Stomach smooth muscle (tissue), 2 donors: Measurements from ENCODE around the gene SPPL2A.

ENCODE experiments used
- H3K27ac ChIP-seq: one replicate; pipeline ENCODE4 v1.7.0; 2013; ENCODE audit warnings: mild to moderate bottlenecking, low read length, inconsistent platforms
- H3K27me3 ChIP-seq, 2 donors: one replicate each; pipeline ENCODE4 v1.7.0; 2013; ENCODE audit warnings: low read length in 2 of 2; ENCODE audit not compliant: insufficient read depth in 2 of 2, control insufficient read depth in 1 of 2
- H3K36me3 ChIP-seq, 2 donors: one replicate each; pipeline ENCODE4 v1.7.0; 2013; ENCODE audit warnings: low read length in 2 of 2; ENCODE audit not compliant: control insufficient read depth in 2 of 2, insufficient read depth in 2 of 2
- H3K4me1 ChIP-seq: one replicate; pipeline ENCODE4 v1.7.0; 2013; ENCODE audit warnings: low read length; ENCODE audit not compliant: control insufficient read depth, insufficient read depth
- H3K4me3 ChIP-seq, 2 donors: one replicate each; pipeline ENCODE4 v1.7.0; 2013; ENCODE audit warnings: low read length in 2 of 2
- H3K9ac ChIP-seq, 2 donors: one replicate each; pipeline ENCODE4 v1.7.0; 2013; ENCODE audit warnings: low read length in 2 of 2, mild to moderate bottlenecking in 1 of 2
- H3K9me3 ChIP-seq, 2 donors: one replicate each; pipeline ENCODE4 v1.7.0; 2013; ENCODE audit warnings: low read length in 2 of 2; ENCODE audit not compliant: control insufficient read depth in 2 of 2
- donor health status: healthy.
- donor health status: Pancreatic carcinoma.

Gene SPPL2A

DNA sequence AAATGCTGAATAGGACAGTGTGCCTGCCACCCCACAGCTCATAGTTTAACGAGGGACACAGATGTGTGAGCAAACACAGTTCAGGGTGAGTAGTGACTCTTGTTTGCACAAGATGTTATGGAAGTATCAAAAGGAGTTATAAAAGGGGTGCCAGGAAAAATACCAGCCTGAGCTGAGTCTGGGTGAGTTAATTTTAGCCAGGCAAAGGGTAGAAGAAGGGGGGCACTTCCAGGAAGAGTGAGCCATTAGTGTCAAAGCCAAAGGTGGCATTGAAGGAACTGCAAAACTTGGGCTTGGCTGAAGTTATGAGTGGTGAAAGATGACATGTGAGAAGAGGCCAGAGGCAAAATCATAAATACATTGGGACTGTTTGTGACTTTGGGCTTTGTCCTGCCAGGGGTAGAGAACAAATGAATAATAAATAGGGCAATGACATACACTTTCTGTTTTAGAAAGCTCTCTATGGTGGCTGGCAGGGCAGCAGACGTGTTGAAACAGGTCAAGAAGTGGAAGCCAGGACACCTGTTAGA lies 1.9 kb upstream of the SPPL2A start:
- no peaks in the 10 kb centered on the region for H3K9me3 ChIP-seq
- no peak overlapping the region for H3K4me3 ChIP-seq
- peak overlapping the region; percentile 41 for H3K27ac ChIP-seq
- H3K27me3 ChIP-seq: no peaks in the 10 kb centered on the region
- H3K9ac ChIP-seq: no peak overlapping the region
- no peaks in the 10 kb centered on the region for H3K36me3 ChIP-seq
- H3K4me1 ChIP-seq: peaks cover 18% of the 10 kb centered on the region

DNA sequence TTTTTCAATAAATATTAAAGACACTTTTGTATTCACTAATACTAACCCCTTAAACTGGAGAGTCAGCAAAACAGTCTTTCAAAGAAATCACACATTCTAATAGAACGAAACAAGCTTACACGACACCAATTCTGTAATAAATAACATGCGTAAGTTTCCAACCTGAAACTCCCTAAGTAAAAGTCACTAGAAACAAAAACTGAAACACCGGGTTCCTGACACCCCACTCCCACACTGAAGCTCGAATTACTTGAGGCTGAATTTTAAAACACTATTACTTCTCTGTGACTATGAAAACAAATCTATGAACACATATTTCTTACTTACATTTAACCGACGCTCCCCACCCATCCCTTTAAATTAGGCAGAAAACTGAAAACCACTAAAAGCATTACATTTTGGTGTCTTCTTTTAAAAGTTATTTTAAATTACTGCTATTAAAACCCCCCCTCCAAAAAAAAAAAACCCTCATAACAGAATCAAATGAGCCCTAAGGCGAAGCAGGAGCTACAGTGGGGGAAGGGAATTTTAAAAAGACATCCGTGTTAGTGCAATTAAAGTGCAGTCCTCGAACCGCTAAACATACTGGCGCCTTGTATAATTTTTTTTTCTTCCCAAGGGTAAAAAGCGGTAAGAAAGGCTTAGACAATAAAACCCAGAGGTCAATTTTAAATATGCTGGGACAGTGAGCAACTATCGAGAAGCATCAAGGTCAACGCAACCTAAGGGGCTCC lies 878 bp downstream of the SPPL2A start:
- no peaks in the 10 kb centered on the region for H3K27me3 ChIP-seq
- H3K27ac ChIP-seq: peak overlapping the region; percentile 79
- no peaks in the 10 kb centered on the region for H3K36me3 ChIP-seq
- peak overlapping the region; percentile 91 to 96 for H3K9ac ChIP-seq
- no peaks in the 10 kb centered on the region for H3K9me3 ChIP-seq
- H3K4me3 ChIP-seq: peak overlapping the region; percentile 84 to 89
- H3K4me1 ChIP-seq: peaks cover 18% of the 10 kb centered on the region

DNA sequence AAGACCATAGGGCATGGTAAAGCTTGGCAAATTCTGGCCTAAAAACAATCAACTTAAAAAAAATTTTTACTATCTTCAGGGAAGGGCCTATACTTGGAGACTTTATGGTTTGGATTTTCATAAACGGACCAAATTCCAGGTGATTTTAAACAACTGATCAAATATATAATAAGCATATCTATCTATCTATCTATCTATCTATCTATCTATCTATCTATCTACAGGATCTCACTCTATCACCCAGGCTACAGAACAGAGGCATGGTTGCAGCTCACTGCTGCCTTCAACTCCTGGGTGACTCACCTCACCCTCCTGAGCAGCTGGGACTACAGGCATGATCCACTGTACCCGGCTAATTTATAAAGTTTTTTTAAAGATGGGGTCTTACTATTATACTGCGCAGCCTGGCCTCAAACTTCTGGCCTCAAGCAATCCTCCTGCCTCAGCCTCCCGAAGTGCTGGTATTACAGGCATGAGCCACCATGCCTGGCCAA lies 6.7 kb downstream of the SPPL2A start:
- H3K9ac ChIP-seq: no peak overlapping the region
- H3K27ac ChIP-seq: no peak overlapping the region
- no peaks in the 10 kb centered on the region for H3K4me1 ChIP-seq
- no peaks in the 10 kb centered on the region for H3K27me3 ChIP-seq
- H3K36me3 ChIP-seq: no peaks in the 10 kb centered on the region
- H3K9me3 ChIP-seq: no peaks in the 10 kb centered on the region
- H3K4me3 ChIP-seq: no peak overlapping the region

DNA sequence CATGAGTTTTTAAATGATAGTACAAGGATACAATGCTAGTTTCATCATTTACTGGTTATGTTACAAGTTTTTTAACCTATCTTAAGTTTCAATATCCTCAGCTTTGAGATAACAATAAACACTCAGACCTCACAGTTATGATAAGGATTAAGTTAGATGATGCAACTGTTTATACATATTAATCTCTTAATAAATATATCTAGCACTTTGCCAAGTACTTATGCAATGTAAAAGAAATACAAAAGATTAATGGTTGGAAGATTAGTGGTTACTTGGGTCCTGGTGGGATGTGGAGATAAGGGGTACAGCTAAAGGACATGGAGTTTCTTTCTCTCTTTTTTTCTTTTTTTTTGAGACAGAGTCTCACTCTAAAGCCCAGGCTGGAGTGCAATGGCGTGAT lies 12.0 kb downstream of the SPPL2A start:
- Histone ChIP-seq H3K4me1 (peaks cover 9% of the 10 kb centered on the region), H3K4me3 (no peak overlapping the region), H3K27ac (no peak overlapping the region), H3K9me3 (no peaks in the 10 kb centered on the region), H3K27me3 (no peaks in the 10 kb centered on the region), H3K9ac (no peak overlapping the region), H3K36me3 (no peaks in the 10 kb centered on the region)

DNA sequence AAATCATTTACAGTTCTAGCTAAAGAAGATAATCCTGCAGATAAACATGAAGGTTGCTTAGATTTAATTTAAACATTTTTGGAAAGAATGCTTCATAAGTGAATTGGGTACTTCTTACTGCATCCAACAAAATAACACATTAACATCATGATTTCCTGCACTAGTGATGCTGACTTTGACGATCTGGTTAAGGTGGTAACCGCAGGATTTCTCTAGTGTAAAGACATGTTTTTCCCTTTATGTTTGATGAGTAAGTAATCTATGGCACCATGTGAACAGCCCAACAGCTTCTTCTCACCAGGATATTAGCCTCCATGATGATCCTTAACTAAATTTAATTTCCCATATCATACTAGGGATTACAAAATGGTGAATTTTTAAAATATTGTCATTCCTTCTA lies 14.1 kb downstream of the SPPL2A start:
- no peak overlapping the region for H3K27ac ChIP-seq
- peaks cover 0 to 3% of the 10 kb centered on the region in 2 donors for H3K36me3 ChIP-seq
- no peaks in the 10 kb centered on the region for H3K27me3 ChIP-seq
- no peak overlapping the region for H3K9ac ChIP-seq
- H3K9me3 ChIP-seq: no peaks in the 10 kb centered on the region
- H3K4me1 ChIP-seq: peaks cover 9% of the 10 kb centered on the region
- no peak overlapping the region for H3K4me3 ChIP-seq

DNA sequence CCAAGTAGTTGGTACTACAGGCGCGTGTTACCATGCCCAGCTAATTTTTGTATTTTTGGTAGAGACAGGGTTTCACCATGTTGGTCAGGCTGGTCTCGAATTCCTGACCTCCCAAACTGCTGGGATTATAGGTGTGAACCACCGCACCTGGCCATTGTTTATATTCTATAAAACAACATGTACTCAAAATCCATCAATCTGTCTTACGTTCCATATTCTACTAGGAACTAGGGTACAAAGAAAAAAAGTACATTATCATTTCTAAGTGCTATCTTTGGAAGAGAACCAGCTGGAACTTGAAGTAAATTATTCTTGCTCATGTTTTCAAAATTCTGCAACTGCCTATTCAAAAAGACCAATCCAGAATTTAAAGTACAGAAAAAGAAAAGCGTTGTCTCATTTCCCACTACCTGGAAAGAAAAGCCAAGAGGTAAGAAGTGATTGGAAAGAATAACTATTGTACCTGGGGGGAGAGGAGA lies 15.2 kb downstream of the SPPL2A start:
- Histone ChIP-seq H3K9me3 (no peaks in the 10 kb centered on the region), H3K36me3 (peaks cover 0 to 5% of the 10 kb centered on the region in 2 donors), H3K9ac (no peak overlapping the region), H3K4me3 (no peak overlapping the region), H3K4me1 (peaks cover 9% of the 10 kb centered on the region), H3K27me3 (no peaks in the 10 kb centered on the region), H3K27ac (peak overlapping the region; percentile 13)

DNA sequence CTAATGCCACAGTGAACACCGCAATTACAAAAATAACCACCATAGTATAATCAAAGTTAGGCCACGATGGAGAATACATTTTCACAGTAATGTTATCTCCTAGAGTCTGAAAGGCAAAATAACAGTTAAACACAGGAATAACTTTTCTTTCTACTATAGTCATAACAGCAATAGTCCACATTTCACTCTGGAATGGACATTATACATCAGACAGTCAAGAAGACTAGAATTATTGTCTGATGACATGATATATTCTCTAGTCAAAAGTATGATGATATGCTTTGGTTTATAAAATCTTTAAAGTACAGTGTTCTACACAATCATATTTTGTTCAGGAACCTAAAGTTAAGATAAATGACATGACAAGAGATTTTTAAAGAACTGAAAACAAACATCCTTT lies 18.0 kb downstream of the SPPL2A start:
- Histone ChIP-seq H3K4me1 (peaks cover 9% of the 10 kb centered on the region), H3K9ac (no peak overlapping the region), H3K4me3 (no peak overlapping the region), H3K27me3 (no peaks in the 10 kb centered on the region), H3K9me3 (no peaks in the 10 kb centered on the region), H3K36me3 (peaks cover 2 to 9% of the 10 kb centered on the region in 2 donors), H3K27ac (no peak overlapping the region)

DNA sequence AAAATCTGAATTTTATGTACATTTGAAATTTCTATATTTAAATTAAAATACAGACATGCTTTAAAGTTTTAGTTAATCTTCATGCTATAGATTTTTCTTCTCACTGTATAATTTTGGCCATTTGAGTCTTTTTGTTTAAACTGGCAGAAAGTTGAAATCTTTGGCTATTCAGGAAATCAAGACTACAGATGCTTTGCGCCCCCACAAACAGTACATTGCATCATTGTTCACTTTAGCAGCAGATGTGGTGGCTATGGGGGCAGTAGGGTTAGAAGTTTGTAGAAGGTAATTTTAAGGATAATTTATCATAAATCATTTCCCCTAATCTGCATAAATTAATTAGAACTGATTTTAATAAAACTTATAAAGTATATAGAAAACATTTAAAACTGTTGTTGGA lies 20.9 kb downstream of the SPPL2A start:
- H3K4me1 ChIP-seq: peaks cover 2% of the 10 kb centered on the region
- H3K9me3 ChIP-seq: no peaks in the 10 kb centered on the region
- no peaks in the 10 kb centered on the region for H3K27me3 ChIP-seq
- no peak overlapping the region for H3K27ac ChIP-seq
- no peak overlapping the region for H3K4me3 ChIP-seq
- no peak overlapping the region for H3K9ac ChIP-seq
- H3K36me3 ChIP-seq: peaks cover 6 to 11% of the 10 kb centered on the region in 2 donors

DNA sequence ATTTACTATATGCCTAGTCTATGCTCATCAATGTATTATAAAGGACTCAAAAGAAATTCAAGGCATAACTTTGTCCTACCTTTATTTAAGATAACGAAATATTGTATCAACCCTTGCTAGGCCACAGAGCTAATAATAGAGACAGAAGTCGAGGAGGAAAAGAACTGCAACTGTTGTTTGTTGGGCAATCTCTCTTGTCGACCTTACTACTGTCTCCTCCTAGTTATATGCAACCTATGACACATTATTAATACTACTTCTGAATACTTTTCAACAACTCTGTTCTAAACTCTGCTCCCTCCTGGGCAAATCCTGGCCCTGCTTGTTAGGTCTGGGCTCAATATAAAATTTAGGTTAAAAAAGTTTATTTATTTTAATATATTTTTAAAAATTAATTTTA lies 24.6 kb downstream of the SPPL2A start:
- Histone ChIP-seq H3K4me3 (no peak overlapping the region), H3K27ac (no peak overlapping the region), H3K4me1 (no peaks in the 10 kb centered on the region), H3K36me3 (peaks cover 13 to 16% of the 10 kb centered on the region in 2 donors), H3K27me3 (no peaks in the 10 kb centered on the region), H3K9ac (no peak overlapping the region), H3K9me3 (no peaks in the 10 kb centered on the region)

DNA sequence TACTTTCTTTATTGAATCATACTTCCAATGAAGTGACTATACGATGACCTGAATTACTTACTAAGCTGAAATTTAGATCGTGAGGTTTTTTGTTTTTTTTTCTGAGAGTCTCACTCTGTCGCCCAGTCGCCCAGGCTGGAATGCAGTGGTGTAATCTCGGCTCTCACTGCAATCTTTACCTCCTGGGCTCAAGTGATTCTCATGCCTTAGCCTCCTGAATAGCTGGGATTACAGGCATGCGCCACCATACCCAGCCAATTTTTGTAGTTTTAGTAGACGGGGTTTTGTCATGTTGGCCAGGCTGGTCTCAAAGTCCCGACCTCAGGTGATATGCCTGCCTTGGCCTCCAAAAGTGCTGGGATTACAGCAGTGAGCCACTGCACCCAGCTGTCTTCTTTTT lies 28.7 kb downstream of the SPPL2A start:
- Histone ChIP-seq H3K27me3 (no peaks in the 10 kb centered on the region), H3K9me3 (no peaks in the 10 kb centered on the region), H3K27ac (no peak overlapping the region), H3K9ac (no peak overlapping the region), H3K36me3 (peaks cover 16 to 22% of the 10 kb centered on the region in 2 donors), H3K4me1 (no peaks in the 10 kb centered on the region), H3K4me3 (no peak overlapping the region)

DNA sequence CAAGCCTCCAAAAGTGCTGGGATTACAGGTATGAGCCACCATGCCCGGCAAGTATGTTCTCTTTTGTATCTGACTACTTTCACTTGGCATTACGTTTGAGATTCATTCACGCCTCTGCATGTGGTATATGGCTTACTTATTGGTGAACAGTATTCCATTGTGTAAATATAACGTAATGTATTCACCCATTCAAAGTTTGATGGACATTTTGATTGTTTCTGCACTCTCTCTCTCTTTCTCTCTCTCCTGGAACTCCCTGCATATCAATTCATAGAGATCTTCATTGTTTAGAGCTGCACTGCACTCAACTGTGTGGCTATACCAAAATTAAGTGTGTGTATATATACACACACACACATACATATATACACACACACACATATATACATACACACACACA lies 30.4 kb downstream of the SPPL2A start:
- Histone ChIP-seq H3K9ac (no peak overlapping the region), H3K4me3 (no peak overlapping the region), H3K27me3 (no peaks in the 10 kb centered on the region), H3K4me1 (no peaks in the 10 kb centered on the region), H3K36me3 (peaks cover 17 to 21% of the 10 kb centered on the region in 2 donors), H3K9me3 (no peaks in the 10 kb centered on the region), H3K27ac (no peak overlapping the region)
